Kidney epithelial cell (primary cell): ENCODE measurements around the gene PBXIP1. TPM values are rescaled to one million over a fixed set of nuclear protein-coding genes. Genes with fewer than 3 reads are reported as not detected.

Experiments
- DNase-seq: peaks from one replicate; pipeline ENCODE4 v3.0.0-alpha.2; 2010; ENCODE audit warnings: low read depth
- H3K27me3 ChIP-seq: 2 replicates; pipeline ENCODE4 v1.6.0; 2011; ENCODE audit warnings: low read length; ENCODE audit not compliant: control insufficient read depth, insufficient read depth
- H3K36me3 ChIP-seq: 2 replicates; pipeline ENCODE4 v1.5.1; 2011; ENCODE audit warnings: low read length; ENCODE audit not compliant: control insufficient read depth, insufficient read depth
- H3K4me3 ChIP-seq: 2 replicates; pipeline ENCODE4 v1.5.1; 2011; ENCODE audit warnings: low read depth, mild to moderate bottlenecking, control low read depth, low read length
- total RNA-seq: library from RNA; depleted of rRNA; stranded (reverse); fragments of >200 nt; gene quantifications from 2 replicates; pipeline ENCODE4 v1.2.3, GENCODE V29; 2015
- TF ChIP-seq, protein P1 (sequence below): IDR thresholded peaks from 2 replicates; pipeline ENCODE4 v1.5.1; 2011; ENCODE audit warnings: mild to moderate bottlenecking, moderate library complexity, low read length, control low read depth, inconsistent platforms; ENCODE audit not compliant: insufficient read depth, poor library complexity, severe bottlenecking

PBXIP1 gene
- total RNA-seq, 1 donor from 2014 or later: 102 TPM

DNA sequence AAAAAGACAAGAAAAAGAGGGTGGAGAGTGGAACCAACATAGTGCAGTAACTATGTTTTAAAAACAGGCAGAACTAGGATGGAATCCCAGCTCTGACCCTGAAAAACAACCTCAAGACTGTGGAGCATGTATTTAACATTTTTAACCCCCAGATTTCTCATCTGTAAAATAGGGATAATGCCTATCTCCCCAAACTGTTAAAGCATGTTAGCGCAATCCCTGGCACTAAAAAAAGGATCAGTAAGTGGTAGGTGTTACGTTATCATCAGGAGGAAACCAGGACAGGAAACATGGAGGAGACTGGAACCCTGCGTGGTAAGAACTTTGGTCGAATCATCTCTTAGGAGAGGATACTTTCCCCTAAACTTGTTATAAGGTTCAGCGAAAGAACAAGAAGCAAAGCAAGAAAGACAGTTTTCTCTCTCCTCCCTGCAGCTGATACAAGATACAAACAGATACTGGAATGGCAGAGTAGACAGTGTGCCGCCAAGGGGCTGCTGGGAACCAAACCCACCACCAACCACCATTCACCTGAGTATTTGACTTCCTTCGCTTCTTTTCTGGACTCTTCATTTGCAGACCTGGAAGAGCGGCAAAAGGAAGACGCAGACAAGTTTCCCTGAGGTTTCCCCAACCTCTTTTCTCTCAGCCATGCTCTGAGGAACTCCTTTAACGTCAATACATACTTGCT is 4.7 kb upstream of the PBXIP1 start:
- DNase-seq: no peak
- Histone ChIP-seq H3K27me3 (no peaks in the 10 kb centered on the region), H3K4me3 (peak overlapping the region; percentile 67), H3K36me3 (peaks cover 4% of the 10 kb centered on the region)
- TF ChIP-seq, protein P1, sequence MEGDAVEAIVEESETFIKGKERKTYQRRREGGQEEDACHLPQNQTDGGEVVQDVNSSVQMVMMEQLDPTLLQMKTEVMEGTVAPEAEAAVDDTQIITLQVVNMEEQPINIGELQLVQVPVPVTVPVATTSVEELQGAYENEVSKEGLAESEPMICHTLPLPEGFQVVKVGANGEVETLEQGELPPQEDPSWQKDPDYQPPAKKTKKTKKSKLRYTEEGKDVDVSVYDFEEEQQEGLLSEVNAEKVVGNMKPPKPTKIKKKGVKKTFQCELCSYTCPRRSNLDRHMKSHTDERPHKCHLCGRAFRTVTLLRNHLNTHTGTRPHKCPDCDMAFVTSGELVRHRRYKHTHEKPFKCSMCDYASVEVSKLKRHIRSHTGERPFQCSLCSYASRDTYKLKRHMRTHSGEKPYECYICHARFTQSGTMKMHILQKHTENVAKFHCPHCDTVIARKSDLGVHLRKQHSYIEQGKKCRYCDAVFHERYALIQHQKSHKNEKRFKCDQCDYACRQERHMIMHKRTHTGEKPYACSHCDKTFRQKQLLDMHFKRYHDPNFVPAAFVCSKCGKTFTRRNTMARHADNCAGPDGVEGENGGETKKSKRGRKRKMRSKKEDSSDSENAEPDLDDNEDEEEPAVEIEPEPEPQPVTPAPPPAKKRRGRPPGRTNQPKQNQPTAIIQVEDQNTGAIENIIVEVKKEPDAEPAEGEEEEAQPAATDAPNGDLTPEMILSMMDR: no peak

DNA sequence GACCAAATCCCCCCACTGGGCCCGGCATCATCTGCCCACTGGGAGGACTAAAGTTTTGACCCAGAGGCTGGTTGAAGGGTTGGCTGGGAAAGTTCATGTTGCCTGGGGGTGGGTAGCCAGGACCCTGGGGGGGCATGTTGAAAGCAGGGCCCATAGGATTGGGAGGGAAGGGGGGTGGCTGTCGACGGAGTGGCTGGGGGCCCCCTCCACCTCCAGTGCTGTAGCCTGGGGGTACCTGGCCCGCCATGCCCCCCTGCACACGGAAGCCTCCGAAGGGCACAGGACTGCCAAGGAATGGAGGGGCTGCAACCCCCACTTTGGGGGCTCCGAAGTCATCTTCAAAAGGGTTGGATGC is 3.5 kb upstream of the PBXIP1 start:
- no peak for DNase-seq
- Histone ChIP-seq H3K36me3 (peaks cover 2% of the 10 kb centered on the region), H3K4me3 (no peak overlapping the region)

DNA sequence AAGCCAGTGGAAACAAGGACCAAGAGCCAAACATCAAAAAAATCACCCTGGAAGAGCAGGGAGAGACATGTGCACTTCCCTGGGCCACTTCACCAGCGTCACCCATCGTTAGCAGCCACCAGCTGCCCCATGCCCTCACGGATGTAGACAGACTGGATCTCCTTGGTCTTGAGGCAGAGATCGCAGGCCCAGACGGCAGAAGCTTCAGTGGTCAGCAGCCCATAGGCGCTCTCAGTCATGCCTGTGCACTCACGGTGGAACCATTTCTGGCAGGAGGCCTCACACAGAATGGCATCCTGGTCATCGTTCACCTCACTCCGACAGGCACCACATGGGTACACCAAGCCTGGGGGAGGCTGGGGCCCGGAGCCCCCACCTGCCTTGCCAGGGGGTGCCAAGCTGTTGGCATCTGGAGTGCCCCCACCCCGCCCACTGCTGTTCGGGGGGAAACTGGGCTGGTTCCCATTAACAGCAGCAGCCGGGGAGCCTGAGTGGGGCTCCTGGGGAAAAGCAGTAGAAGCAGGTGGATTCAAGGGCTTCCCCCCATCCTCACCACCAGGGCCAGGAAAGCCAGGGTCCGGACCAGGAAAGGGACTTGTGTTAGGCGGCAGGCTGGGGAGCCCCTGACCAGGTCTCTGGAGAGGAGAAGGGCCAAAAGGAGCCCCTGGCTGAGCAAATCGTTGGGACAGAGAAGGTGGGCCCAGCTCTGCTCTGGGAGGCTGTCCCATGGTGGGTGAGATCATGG is 3.0 kb upstream of the PBXIP1 start:
- Histone ChIP-seq H3K4me3 (no peak overlapping the region), H3K27me3 (no peaks in the 10 kb centered on the region), H3K36me3 (peaks cover 2% of the 10 kb centered on the region)
- TF ChIP-seq, protein P1: no peak
- DNase-seq: no peak

More for the DNA sequence above, 3.5 kb upstream of the PBXIP1 start:
- H3K27me3 ChIP-seq: no peaks in the 10 kb centered on the region
- TF ChIP-seq, protein P1: no peak

DNA sequence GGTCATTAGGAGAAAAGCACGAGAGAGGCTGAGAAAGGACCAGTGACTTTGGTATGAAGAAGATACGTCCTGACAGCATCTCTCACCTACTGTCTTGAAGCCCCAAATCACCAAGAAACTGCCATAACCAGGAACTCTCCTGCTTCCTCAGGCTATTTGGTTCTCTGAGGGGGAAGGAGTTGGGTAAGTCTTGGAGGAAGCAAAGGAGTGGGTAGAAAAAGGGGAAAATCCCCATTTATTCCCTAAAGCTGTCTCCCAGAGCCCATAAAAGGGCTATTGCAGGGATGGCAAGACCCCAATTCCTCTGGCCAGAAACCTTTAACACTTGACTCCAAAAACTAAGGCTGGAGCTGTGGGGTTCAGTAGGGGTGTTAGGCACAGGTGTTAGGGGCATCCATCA is 2.1 kb upstream of the PBXIP1 start:
- TF ChIP-seq, protein P1: no peak
- no peak overlapping the region for H3K4me3 ChIP-seq
- no peaks in the 10 kb centered on the region for H3K27me3 ChIP-seq
- H3K36me3 ChIP-seq: peaks cover 2% of the 10 kb centered on the region
- no peak for DNase-seq

DNA sequence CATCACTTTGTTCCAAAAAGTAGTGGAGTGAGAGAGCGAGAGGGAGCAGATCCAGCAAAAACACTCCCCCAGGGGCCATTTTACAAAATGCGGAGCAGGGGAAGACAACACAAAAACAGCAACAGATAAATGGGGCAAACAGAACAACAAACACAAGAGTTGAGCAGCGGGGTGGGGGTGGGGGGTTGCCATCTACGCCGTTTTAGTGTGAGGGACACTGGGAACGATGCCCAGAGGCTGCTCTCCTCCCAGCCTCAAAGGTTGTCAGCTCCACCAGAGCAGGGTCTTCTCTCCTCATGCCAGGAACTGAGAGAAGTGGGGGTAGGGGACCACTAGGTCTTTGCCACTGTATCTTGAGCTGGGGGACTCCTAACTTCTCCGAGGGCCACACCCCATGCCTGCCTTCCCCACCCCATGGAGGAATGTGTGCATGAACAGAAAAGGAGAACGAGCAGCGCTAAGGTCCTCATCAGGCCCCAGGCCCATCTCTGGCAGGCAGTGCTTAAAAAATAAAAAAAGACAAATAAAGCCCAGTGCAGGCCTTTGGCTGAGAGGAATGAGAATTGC is 1.3 kb upstream of the PBXIP1 start:
- no peak for DNase-seq
- Histone ChIP-seq H3K4me3 (no peak overlapping the region), H3K36me3 (peaks cover 2% of the 10 kb centered on the region), H3K27me3 (no peaks in the 10 kb centered on the region)
- TF ChIP-seq, protein P1: no peak
